HT-29 (cell line): ENCODE measurements around the gene OGG1. TPM values are rescaled to one million over a fixed set of nuclear protein-coding genes. Genes with fewer than 3 reads are reported as not detected.

Experiments
- DNase-seq: peaks from one replicate; pipeline ENCODE4 v3.0.0-alpha.2; 2015; ENCODE audit warnings: low spot score
- total RNA-seq: library from RNA; depleted of rRNA; stranded (reverse); fragments of >200 nt; shearing (Covaris generic); gene quantifications from 2 replicates; pipeline ENCODE4 v1.2.3, GENCODE V29; 2014; rRNA removed

The OGG1 gene
- total RNA-seq, 1 experiment from 2014 or later, result 31.2 TPM

- DNase-seq, result no peak
Observed at GRCh38 chr3:9784965-9785364, 35.2 kb downstream of the OGG1 start.

DNA sequence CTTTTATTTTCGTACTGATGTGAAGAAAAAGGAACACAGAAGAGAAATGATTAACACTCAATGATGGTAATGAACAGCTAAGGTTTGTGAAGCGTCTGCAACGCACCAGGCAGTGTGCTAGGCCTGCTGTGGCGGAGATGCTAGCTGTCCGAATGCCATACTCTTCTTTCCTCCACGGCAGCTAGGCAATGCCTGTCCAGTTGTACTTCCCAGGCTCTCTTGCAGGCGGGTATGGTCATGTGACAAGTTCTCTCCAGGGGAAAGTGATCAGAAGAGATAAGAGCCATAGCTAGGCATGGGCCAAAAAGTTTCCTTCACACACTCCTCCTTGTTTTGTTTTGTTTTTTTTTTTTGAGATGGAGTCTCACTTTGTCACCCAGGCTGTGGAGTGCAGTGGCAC lies 35.9 kb downstream of the OGG1 start:
- DNase-seq, result no peak

GRCh38 chr3:9786209-9786739 lies 36.5 kb downstream of the OGG1 start:
- no peak for DNase-seq

- no peak for DNase-seq
Observed at GRCh38 chr3:9786825-9787669, 37.3 kb downstream of the OGG1 start.

GRCh38 chr3:9787714-9788113 lies 38.0 kb downstream of the OGG1 start:
- no peak for DNase-seq

DNA sequence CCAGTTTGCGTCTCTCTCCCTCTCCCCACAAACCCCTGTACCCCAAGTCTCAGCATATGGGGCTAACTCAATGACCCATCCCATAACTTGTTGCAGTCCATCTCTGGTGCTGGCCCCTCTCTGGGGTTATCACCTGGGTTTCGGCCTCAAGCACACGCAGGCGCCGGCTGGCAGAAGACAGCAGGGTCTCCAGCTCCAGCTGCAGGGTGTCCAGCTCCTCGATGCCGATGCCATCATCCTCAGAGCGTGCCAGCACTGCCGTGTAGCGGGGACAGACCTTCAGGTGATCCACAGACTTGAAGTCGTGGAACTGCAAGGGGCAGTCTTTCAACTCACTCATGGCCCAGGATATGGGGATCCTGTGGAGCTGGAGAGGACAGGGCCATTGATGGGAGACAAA lies 41.4 kb downstream of the OGG1 start:
- DNase-seq, result no peak

DNA sequence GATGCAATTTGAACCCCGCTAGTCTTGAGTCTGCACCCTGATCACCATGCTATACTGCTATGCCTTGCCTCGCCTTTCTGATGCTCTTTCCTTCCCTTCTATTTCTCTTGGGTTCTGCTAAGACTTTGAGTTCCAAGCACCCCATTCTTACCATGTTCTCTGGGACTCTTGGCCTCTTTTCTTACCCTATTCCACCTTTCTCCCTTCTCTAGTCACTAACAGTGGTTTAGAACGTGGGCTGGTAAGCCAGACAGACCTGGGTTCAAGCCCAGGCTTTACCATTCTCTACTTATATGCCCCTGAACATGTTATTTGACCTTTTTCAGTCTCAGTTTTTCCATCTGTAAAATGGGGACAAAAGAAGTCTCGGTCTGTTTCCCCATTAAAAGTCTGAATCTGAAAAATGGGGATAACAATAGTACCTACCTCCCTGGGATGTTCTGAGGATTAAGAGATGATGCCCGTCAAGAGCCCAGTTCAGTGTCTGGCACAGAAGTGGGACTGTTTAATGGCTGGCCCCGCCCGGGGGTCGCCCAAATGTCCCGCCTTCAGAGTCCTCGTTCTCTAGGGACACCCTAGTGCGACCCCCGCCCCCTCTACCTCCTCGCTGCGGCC lies 42.1 kb downstream of the OGG1 start:
- DNase-seq, result no peak

GRCh38 chr3:9792405-9793160 lies 42.8 kb downstream of the OGG1 start, which contains the start of the genes ARPC4 and TADA3:
Gene ARPC4, plus strand, starts transcription at chr3:9793082. Its CDS starts 40 bp downstream, at chr3:9793122.
Gene TADA3, minus strand, starts transcription at chr3:9792473. Its CDS starts 1,007 bp downstream, at chr3:9791466.
- peak; percentile 91 for DNase-seq

GRCh38 chr3:9793161-9793781 lies 43.5 kb downstream of the OGG1 start:
- peak; percentile 54 for DNase-seq

- DNase-seq, result no peak
Observed at GRCh38 chr3:9794400-9794799, 44.6 kb downstream of the OGG1 start.

- no peak for DNase-seq
Observed at GRCh38 chr3:9795207-9795606, 45.5 kb downstream of the OGG1 start.

- no peak for DNase-seq
Observed at GRCh38 chr3:9797196-9797945, 47.6 kb downstream of the OGG1 start.

DNA sequence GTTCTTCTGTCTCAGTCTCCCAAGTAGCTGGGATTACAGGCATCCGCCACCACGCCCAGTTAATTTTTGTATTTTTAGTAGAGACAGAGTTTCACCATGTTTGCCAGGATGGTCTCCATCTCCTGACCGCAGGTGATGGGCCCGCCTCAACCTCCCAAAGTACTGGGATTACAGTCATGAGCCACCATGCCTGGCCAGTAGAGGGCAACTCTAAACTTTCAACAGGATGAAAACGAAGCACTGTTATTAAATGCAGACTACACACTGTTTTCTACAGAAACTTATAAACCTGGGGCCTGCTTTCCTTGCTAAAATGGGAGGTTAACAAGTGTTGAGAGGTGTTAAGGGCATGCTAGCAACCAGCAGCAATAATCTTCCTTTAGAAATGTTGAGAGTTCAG lies 50.8 kb downstream of the OGG1 start:
- DNase-seq, result no peak

DNA sequence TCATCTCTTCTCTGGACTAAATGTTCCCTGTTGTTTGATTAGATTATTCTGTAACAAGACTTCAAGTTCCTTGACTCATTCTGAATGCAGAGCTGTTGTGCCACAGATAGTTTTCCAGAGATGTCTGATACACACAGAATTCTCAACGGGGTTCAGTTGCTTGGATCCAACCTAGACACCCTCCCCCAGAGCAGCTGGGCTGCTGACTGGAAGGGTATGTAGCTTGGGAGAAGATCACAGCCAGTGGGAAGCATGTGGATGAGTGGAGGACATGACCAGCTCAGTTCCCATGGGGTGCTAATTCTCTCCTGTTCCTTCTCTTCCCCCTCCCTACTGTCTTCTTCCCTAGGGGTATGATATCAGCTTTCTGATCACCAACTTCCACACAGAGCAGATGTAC lies 53.7 kb downstream of the OGG1 start:
- no peak for DNase-seq

- DNase-seq, result no peak
Observed at GRCh38 chr3:9804996-9805395, 55.2 kb downstream of the OGG1 start.

DNA sequence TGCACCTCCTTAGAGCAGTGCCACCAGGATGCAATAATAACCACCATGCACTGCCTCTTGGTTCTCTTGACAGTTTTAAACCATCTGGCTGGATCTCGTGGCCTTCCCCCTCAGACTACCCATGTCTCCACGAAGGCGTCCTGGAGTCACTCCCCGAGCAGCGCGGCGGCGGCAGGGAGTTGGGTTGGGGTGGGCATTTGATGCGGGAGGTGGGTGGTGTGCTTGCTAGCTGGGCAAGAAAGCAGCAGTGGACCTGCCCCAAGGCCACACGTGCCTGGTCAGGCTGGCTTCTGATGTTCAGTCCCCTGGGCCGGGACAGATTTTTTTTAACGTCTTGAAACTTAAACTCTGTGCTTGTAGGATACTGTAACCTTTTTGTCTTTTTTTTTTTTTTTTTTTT lies 56.4 kb downstream of the OGG1 start:
- no peak for DNase-seq

Other genes with a start within 250 kb of the OGG1 start
- gene LHFPL4, start 196.1 kb upstream of the OGG1 start, total RNA-seq, result not detected in 2 replicates
- gene MTMR14, start 100.4 kb upstream of the OGG1 start, total RNA-seq, result 25.5 and 27.4 TPM in 2 replicates
- gene CPNE9, start 46.1 kb upstream of the OGG1 start, total RNA-seq, result 0.36 TPM in 1 of 2 replicates, not detected in the other
- 23.4 and 23.8 TPM in 2 replicates for gene BRPF1, start 18.2 kb upstream of the OGG1 start, total RNA-seq
- 0.81 and 3.2 TPM in 2 replicates for gene CAMK1, start 20.0 kb downstream of the OGG1 start, total RNA-seq
- 65.0 and 68.7 TPM in 2 replicates for gene TADA3, start 42.5 kb downstream of the OGG1 start, total RNA-seq
- gene ARPC4, start 43.1 kb downstream of the OGG1 start, total RNA-seq, result 155 and 192 TPM in 2 replicates
- 3.4 and 5.3 TPM in 2 replicates for gene TTLL3, start 60.3 kb downstream of the OGG1 start, total RNA-seq
- 21.3 and 25.8 TPM in 2 replicates for gene RPUSD3, start 94.1 kb downstream of the OGG1 start, total RNA-seq
- gene CIDEC, start 130.3 kb downstream of the OGG1 start, total RNA-seq, result 0.61 and 1.5 TPM in 2 replicates
- gene JAGN1, start 140.7 kb downstream of the OGG1 start, total RNA-seq, result 24.0 and 26.0 TPM in 2 replicates
- gene IL17RE, start 152.9 kb downstream of the OGG1 start, total RNA-seq, result 13.4 and 17.0 TPM in 2 replicates
- 18.6 and 23.4 TPM in 2 replicates for gene IL17RC, start 167.1 kb downstream of the OGG1 start, total RNA-seq
- 10.4 and 12.9 TPM in 2 replicates for gene CRELD1, start 183.9 kb downstream of the OGG1 start, total RNA-seq
- gene PRRT3, start 202.5 kb downstream of the OGG1 start, total RNA-seq, result 0.65 and 0.89 TPM in 2 replicates
- gene EMC3, start 236.9 kb downstream of the OGG1 start, total RNA-seq, result 35.5 and 41.7 TPM in 2 replicates